ENCODE results near the gene PPARGC1A.

PPARGC1A gene

DNA sequence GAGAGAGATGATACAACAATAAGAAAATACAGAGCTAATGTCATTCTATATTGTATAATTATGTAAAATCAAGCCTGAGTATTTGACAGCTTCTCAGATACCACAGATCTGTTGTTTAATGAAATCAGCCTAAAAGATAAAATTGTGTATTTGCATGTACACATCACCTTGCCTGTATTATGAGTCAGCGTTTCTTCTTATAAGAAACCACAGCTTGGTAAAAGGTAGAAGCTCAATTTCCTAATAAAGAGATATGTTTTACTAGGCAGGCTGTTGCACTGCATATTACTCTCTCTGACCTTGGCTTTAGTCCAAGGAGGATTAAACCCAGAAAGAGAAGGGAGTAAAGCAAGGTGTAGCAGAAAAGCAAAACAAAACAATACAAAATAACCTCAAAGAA lies 121.3 kb downstream of the PPARGC1A start:
- DNase-seq: no peak

DNA sequence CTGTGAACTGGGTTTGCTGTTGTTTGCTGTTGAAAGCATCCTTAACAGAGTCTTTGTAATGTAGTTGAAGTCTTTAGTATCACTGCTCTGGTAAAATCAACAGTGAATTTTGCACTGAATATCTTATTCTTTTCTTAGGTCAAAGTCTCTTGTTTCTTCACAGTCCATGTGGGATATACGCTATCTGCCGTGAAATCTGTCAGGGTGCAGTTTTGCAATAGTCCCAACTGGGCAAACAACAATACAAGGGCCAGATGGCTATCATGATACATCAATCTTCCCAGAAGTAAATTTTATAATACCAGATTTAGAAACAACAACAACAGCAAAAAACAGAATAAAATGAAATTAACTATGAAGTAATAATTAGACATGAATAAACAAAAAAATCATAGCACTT lies 123.5 kb downstream of the PPARGC1A start:
- DNase-seq: no peak

- no peak for DNase-seq
These were observed 126.3 kb downstream of the PPARGC1A start for GRCh38 chr4:23763559-23763958.

- DNase-seq: no peak
These were observed 127.3 kb downstream of the PPARGC1A start for GRCh38 chr4:23762551-23762950.

DNA sequence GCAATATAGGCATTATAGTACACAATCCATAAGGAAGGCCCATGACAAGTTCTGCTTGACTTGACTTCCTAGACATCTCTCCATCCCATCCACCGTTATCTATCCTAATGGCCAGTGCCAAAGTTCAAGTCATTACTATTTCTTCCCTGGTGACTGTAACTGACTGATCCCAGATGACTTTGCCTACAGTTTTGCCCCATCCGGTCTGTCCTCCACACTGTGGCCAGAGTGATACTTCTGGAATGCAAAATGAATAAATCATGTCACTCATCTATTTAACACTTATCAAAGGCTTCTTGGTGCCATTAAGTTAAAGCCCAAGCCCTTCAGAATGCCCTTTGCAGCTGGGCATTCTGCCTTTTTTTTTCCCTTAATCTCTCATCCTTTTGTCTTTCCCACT lies 130.8 kb downstream of the PPARGC1A start:
- DNase-seq: no peak

- DNase-seq: no peak
These were observed 135.2 kb downstream of the PPARGC1A start for GRCh38 chr4:23754688-23755087.

GRCh38 chr4:23750125-23750524 lies 139.7 kb downstream of the PPARGC1A start:
- DNase-seq: no peak

GRCh38 chr4:23747281-23747735 lies 142.5 kb downstream of the PPARGC1A start:
- DNase-seq: no peak

DNA sequence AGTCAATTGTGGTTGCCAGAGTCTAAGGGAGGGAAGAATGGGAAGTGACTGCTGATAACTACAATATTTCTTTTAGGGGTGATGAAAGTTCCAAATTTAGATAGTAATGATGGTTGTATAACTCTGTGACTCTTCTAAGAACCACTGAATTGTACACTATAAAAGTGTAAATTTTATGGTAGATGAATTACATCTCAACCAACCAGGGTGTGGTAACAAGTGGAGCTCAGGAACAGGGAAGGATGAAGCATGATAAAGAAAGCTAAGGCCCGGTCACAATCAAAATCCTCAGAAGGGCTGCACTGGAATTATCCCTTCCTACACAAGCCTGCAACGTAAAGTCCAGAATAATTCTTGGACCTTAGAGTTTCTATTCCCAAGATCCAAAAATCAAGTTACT lies 143.2 kb downstream of the PPARGC1A start:
- no peak for DNase-seq

DNA sequence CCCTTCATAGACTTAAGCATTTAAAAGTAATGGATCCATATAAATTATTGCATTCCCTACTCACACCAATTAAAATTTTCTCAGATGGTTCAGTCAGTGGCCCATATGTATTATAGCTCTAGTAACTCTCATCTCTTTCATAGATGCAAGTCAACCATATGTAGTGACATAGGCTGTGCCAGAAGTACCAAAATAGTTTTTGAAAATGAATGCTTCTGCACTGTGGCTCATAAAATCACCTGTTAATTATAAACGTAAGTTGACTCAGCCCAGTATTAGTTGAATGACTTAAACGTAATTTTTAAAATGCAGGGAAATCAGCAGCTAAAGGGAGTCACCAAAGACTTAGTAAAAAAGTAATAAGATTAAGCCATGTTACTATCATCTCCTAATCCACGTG lies 143.8 kb downstream of the PPARGC1A start:
- no peak for DNase-seq

DNA sequence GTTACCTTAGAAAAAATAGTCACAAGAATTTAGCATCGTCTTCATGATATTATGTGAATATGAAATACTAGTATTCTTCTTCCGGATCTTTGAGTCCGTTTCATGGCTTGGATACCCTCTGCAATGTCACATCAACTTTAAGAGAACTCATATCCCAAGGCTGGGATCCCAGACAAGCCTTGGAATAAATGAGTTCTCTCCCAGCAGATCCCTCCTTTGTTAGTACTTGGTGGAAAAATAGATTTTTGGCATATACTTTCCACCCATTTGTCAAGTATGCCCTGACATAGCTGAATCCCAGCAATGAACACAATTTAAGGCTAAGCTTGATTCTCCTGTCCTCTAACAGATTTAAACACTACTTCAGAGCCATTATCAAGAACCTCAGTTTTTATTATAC lies 144.5 kb downstream of the PPARGC1A start:
- no peak for DNase-seq

Measured in activated CD4-positive, alpha-beta T cell treated with anti-CD3 and anti-CD28 coated beads, Interleukin-10, Interleukin-2, amounts not matched to agents 100 ng/mL and 50 ng/mL, durations not matched to agents 16 hours and 8 hours (primary cell).